NCI-H1694 (cell line): ENCODE data around the gene LRRC73.
A peak's percentile ranks its signal among the peaks of the same experiment; 100 is the strongest.
"Not testable (repeated sequence)": the region's sequence is repeated elsewhere in the genome, so short reads cannot be mapped to it uniquely, and the experiment has no call there.

Source experiments
- DNase-seq: peaks from one replicate; lab custom pipeline; 2025; lab: John Stamatoyannopoulos, UW

The LRRC73 gene, protein sequence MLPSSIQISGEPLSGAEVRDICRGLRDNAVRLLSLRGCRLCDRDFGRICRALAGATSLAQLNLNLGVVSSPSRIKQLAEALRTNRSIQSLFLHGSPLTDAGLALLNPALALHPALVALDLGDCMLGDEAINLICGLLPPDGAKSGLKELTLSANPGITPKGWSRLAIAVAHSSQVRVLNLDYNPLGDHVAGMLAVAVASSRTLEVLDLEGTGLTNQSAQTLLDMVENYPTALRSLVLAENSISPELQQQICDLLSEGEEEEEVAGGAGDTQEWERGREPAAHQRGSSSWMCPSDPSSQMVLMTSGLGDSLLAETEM

DNA sequence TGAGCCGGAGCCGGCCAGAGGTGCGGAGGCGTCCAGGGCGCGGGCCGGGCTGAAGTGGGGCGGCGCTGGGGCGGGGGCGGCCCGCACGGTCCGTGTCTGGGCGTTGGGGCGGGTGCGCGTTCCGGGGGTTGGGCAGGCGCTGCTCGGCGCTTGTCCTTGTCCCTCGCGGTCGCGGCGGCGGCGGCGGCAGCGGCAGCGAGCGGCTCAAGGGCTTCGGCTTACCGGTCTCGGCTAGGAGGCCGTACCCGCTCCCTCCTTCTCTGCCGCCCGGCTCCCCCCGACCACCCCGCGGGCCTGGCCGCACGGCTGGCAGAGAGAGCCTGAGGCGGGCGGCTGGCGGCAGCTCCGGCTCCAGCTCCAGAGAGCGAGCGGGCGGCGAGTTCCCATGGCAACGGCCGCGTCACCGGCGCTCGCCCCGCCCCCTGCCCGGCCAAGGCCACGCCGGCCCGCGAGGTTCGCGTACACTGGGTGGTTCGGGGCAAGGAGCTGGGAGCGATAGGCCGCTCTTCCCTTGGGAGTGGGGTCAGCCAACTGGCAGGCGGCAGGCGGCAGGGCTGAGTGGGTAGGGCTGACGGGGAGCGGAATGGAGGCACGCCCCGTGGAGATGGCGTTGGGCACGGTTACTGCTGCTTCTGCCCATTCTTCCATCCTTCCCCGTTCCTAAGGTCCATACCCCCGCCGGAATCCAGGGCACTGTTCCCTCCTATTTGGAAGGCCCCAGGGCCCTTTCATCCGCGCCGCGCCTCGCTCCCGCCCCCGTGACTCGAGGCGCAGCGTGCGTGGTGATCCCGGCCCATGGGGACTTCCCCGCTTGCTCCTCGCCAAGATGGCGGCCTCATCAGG, at the start of gene LRRC73:
Gene LRRC73 (minus strand): TSS at position 363 of the 843 bp plus-strand sequence. CDS start 561 bp downstream, outside the sequence.
- DNase-seq = no peak

DNA sequence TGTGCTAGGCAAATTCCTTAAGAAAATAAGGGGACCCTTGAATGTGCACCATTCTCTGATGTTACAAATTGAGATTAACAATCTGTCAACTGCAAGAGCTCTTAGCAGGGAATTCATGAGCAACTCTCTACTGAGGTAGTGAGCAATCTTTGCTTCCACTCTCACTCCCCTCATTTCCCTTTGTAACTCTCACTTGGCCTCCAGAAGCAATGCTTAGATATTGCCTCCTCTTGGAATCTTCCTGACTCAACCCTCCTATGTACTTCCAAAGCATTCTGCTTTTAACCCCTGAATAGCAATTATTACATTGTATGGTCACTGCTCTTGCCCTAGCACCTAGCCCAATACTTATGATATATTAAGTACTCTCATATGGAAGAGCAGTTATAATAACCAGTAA, 49.2 kb upstream of the LRRC73 start:
- DNase-seq = no peak

DNA sequence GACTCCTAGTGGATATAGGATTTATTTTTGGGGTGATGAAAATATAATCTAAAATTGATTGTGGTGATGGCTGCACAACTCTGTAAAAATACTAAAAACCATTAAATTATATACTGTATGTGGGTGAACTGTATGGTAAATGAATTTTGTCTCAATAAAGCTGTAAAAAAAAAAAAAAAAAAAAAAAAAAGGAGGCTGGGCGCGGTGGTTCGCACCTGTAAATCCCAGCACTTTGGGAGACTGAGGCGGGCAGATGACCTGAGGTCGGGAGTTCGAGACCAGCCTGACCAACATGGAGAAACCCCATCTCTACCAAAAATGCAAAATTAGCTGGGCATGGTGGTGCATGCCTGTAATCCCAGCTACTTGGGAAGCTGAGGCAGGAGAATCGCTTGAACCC, 47.5 kb upstream of the LRRC73 start:
- DNase-seq = not testable (repeated sequence)

DNA sequence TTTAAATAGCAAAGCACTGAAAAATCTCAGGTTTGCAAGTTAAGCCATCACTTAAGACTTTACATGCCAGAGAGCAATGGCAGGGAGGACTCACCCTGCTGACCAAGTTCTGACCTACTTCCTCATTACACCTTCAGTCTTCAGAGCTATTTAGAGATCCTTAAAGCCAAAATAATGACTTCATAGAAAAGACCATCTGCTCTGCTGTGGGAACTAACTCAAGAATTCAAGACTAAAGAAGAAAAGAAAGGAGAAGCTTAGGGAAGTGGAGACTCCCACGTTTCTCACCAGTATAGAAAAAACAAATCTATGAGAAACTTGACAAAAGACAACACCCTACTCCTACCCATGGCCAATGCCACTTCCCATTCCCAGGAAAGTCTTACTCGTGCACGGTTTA, 37.1 kb upstream of the LRRC73 start:
- DNase-seq = no peak

DNA sequence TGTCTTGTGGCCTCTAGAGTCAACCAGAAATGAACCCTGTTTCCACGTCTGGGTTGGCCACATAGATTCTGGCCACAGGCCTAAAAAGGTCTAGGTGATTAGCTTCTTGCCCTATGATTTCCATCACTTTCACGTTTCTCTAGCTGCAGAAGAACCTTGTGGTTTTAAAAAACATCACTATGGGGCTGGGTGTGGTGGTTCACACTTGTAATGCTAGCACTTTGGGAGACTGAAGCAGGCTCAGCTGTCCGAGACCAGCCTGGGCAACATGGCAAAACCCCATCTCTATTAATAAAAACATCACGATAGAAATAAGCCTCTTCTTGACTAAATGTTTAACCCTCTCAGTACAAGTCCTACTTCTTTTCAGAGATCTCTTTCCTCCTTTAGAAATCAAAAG, 34.3 kb upstream of the LRRC73 start:
- DNase-seq = no peak

DNA sequence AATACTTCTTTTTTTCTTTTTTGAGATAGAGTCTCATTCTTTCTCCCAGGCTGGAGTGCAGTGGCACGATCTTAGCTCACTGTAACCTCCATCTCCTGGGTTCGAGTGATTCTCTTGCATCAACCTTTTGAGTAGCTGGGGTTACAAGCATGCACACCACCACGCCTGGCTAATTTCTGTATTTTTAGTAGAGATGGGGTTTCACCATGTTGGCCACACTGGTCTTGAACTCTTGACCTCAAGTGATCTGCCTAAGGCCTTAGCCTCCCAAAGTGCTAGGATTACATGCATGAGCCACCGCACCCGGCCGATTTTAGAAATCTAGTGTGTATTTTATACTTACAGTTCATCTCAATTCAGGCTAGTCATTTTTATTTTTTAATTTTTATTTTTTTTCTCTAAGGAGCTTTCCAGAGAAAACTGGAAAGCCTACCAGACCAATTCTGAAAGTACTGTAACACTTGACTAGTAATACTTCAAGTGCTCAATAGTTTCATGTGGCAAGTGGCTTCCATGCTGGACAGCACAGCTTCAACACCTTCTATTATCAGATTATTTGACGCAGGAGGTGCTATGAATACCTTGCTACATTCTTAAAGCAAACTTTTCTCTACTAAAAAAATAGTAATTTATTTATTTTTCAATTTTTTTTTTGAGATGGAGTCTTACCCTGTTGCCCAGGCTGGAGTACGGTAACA, 31.8 kb upstream of the LRRC73 start:
- DNase-seq = no peak

DNA sequence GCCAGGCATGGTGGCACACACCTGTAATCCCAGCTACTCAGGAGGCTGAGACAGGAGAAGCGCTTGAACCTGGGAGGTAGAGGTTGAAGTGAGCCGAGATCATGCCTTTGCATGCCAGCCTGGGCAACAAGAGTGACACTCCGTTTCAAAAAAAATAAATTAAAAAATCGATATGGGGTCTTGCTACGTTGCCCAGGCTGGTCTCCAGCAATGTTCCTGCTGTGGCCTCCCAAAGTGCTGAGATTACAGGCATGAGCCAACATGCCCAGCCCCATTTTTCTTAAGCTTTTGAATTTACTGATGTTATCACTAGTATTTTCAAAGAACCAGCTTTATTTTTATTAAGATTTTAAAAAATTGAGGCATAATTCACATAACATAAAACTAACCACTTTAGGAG, 30.4 kb upstream of the LRRC73 start:
- DNase-seq = no peak

DNA sequence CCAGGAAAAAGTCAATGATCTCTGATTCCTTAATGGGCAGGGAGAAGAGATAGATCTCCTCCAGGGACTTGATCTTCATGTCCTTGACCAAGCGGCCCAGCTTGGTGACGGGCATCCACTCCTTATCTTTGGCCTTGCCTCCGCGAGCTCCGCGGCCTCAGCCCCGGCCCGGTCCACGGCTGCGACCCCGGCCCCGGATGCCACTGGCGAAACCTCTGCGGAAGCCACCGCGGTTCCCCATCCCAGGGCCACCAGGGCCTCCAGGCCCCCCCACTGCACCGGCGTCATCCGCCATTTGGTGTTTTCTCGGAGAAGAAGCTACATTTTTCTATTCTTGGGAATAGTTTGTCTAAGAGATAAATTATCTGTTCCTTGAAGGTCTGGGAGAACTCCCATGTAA, 29.3 kb upstream of the LRRC73 start:
- not testable (repeated sequence) for DNase-seq

DNA sequence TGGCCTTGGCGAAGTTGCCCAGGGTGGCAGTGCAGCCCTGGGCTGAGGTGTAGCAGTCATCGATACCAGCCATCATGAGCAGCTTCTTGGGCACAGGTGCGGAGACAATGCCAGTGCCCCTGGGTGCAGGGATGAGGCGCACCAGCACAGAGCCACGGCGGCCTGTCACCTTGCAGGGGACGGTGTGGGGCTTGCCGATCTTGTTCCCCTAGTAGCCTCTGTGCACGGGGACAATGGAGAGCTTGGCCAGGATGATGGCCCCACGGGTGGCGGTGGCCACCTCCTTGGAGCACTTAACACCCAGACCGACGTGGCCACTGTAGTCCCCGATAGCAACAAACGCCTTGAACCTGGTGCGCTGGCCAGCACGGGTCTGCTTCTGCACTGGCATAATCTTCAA, 28.8 kb upstream of the LRRC73 start:
- DNase-seq = not testable (repeated sequence)

DNA sequence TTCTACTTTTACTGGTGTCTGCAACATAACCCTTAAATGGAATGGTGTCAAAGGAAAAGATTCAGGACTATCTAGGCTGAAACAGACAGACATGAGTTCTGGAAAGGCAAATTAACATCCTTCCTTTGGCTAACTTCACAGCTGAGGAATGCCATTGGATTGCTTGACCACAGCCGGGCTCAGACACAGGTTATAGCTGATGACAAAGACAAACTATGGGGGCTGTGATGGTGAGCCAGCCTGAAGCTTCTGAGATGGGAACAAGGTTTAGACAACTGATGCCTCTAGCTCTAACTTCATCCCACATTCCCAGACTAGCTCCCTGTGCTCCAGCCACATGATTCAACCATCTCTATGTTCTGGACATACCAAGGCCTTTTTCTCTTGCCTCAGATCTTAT, 22.1 kb upstream of the LRRC73 start:
- no peak for DNase-seq

DNA sequence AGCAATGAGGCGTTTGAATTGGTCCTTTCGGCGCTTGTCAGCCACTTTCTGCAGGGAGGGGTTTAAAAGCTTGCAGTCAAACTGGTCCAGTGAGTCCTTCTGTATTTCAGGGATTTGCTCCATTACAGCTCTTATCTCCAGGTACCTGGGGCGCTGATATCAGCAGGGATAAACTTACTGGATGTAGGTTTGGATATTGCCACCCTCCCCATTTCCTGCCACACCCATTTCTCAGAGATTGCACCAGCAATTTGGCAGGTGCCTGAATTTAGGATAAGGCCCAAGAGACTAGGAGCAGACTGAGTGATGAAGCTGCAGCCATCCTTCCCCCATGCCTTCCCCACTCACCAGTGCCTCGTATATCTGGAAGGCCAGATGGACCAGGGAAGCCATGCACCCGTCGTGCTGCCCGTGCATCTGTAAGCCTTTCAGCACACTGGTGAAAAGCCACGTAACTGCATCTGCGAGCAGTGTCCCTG, 14.4 kb upstream of the LRRC73 start:
- no peak for DNase-seq

DNA sequence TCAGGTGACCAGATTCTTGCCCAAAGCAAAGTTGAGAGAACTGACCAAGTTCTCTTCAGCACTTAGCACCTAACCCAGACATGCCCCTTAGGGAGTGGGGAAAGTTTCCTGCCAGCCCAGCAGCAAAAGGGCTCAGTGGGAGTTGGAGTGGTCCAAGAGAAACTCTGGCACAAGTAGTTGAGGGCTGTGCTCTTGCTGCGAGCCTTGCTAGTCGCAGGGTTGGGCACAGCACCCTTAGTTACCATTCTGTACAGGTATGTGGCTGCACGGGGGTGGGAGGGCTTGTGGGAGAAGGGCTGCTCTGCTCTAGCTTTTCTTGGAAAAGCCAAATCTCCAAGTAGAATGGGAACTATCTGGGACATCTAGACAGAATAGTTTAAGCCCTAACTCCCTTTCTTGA, 13.1 kb upstream of the LRRC73 start:
- DNase-seq = no peak

DNA sequence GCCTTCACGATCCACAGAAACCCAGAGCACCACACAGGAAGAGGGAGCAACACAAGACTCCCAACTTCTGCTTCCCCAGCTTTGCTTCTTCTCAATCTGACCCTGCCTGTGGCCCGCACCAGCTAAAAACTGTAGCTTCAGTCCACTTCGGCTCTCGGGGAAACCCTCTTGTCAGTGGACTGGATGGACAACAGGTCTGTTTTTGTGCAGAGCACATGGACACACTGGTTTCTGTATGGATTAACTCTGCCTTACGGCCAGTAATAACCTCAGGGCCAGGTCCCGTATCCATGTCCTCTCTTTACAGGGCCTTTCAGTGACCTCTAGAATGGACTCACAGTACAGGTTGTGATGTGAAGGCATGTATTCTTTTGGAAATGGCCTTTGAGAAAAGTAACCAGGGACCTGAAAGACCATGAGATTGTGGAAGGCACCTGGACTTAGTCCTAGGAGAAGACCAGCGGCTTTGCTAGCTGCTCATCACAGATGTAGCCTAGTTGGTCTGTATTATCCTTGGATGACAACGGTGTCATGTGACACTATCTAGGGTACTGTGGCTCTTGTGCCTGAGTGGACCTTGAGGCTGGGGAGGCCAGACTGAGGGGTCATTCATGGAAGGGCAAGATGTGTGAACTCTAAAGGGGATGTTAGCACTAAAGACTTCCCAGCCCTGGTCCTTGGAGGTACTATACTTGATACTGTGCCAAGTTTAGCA, 12.6 kb upstream of the LRRC73 start:
- no peak for DNase-seq

DNA sequence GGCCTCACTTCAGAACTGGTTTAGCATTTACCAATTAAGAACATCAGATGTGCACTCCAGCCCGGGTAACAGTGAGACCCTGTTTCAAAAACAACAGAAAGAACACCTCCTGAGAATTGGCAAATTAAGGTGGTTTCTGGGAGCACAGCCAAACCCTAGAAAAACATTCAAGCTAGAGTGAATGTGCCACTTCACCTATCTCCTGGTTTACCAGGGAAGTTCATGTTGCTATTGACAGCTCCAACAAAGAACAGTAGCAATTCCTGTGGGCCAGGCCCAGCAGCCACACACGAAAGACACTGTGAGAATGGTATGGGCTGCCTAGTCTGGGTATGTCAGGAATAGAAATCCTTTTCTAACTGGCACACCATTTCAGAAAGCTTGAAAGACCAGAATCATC, 11.7 kb upstream of the LRRC73 start:
- no peak for DNase-seq

DNA sequence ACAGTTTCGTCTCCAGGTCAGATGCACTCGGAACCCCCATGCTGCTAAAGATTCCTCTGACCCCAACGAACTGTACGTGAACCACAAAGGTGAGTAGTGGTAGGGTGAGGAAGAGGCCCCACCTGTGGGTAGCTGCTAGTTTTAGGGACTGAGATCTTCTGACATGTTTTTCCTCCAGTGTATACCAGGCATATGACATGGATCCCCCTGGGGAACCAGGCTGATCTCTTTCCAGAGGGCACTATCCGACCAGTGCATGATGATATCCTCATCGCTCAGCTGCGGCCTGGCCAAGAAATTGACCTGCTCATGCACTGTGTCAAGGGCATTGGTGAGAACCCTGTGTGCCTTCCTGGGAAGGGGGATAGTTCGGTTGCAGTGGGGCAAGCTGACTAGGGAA, 10.0 kb upstream of the LRRC73 start:
- no peak for DNase-seq

DNA sequence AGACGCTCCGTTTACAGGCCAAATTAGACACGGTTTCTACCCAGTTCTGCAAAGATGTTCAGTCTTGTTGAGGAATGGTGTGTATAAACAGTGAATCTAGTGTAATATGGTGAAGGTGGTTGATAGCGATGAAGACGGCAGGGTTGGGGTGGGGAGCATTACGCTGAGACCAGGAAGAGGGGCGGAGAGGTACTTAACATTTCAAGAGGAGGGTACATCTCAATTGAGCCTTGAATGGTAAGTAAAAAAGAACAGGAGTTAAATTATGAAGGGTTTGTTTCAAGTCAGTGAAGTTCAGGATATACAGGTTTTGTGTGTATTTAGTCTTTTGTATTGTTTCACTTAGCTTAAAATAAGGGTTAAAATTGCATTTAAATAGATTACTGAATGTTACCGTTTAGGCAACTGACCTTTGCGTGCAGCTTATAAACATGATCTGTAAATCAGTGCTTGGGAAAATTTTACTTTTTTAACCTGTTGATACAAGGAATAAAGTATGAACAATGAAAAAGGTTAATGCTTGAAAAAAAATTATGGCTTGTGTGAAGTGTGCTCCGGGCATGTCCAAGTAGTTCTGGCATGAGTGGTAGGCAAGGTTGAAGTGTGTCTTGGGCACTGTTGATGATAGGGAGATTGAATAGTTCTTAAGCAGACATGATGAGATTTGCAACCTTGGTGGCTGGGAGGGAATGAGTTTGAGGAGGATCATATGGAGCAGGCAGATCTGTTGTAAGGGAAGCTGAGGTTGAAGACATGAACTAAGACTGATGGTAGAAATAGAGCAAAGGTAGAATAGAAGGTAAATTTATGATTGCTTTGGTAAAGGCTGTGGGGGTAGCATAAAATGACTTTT, 7.6 kb upstream of the LRRC73 start:
- DNase-seq = no peak

DNA sequence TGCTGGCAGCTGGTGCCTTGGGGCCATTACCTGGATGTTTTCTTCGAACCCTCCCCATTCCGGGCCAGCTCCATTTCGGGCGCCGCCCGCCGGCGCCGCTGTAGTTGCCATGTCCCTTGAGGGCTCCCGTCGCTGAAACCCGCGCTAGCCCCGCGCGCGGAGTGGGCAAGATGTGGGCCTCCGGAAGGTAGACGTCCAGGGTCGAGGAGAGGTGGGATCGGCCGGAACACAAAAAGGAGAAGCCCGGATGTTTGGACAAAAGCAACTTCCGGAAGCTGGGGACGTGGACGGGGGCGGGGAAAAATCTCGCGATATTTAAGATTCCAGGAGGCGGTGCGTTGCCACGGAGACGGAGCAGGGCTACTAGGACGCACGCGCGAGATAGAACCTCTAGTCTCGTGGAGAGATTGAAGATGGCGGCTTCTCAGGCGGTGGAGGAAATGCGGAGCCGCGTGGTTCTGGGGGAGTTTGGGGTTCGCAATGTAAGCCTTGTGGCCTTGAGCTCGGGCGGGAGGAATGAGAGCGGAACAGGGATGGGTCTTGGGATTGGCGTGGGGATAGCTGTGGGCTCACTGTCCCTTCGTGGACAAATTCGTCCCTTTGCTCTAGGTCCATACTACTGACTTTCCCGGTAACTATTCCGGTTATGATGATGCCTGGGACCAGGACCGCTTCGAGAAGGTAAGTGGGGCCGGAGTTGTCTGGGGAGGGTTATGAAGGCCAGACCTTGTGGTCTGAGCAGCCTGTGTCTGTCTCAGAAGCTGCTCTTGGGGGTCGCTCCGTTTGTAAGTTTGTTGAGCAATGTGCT, 6.8 kb upstream of the LRRC73 start, which contains the start of the genes POLR1C and YIPF3:
Gene POLR1C (plus strand): TSS at position 393 of the 808 bp plus-strand sequence. CDS start 21 bp downstream, at position 414.
Gene YIPF3 (minus strand): TSS at position 230 of the 808 bp plus-strand sequence. CDS start 119 bp downstream, at position 111.
- DNase-seq = peak; percentile 95

DNA sequence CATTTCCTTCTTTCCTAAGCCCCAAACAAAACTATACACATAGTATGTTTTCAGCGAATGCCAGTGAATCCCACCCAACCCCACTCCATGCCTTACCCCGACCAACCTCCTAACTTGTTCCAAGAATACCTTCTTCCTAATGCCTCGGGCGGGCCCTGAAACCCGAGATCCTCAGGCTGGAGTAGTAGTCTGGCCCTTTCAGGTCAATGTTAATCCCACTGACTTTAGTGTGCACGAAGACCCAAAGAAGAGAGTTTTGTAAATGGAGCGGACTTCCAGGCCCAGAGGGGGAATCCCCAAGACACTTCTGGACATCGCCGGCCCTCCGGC, 6.2 kb upstream of the LRRC73 start:
- DNase-seq = no peak

DNA sequence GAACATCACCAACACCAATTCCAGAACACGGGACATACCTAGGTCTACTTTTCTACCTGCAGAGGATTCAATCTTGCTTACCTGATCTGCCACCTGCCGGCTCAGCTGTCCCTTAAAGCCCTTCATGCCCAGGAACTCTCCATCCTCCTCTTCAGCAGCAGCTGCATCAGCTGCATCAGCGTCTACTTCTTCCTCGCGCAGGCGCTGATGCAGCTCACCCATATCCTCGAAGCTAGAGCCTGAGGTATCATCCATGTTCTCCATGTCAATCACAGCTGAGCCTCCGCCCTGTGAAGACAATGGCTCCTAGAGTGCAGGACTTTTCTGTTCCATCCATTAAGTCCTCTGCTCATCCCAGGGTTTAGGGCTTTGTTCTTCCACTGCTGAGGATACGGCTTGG, 5.7 kb upstream of the LRRC73 start:
- no peak for DNase-seq

DNA sequence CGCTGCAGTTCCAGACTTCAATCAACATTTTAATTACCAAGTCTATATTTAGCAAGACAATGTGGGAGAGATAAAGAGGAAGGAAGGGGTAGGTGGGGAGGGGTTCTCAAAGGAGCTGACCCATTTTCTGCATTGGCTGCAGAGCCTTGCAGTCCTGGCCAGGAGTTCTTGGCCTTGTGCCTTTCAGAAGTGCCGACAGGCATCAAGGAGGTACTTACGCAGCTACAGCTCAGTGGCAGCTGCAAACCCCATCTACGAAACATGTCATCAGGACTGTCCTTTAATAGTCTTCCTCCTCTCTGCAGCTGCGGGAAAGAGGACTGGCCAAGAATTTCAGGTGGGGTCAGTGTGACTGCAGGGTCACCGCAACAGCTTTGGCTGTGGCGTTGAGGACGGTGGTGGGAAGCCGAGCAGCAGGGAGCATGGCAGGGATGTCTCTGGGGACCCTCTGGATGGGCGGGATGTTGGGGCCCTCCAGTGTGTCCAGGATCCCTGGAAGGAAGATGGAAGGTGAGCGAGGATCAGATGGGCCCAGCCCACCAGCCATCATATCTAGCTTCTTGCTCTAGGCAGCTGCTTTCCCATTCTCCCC, 1.8 kb upstream of the LRRC73 start:
- no peak for DNase-seq
